ENCODE measurements around the gene TAC1. TPM values are rescaled to one million over a fixed set of nuclear protein-coding genes. Genes with fewer than 3 reads are reported as not detected.

TAC1 gene
- total and polyA plus RNA-seq, 2 of the 4 experiments (the other 2 are of a cell fraction): not detected

DNA sequence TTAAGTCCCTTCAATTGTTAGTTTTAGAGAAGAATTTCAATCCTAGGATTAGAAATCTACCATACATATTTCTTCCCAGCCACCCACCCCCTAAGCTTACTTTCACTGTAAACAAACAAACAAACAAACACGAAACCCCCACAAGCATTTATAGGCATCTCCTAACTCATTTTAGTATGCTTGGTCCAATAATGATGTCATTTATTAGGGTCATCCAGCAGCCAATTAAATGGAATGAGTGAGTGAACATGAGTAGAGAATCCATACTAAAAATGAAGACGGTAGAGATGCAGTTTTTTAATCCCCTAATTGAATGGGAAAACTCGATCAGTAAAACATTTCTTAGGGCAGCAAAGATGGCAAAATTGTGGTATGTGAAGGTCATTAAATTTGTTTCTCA, 3.2 kb downstream of the TAC1 start:
- no peaks in the 10 kb centered on the region for H3K36me3 ChIP-seq (ENCODE audit: control insufficient read depth, insufficient read depth, low read length)
- dilution Hi-C loops (cut with HindIII; ENCODE audit: low sequenced_read_pairs, unreplicated experiment) (no loop called here), in situ Hi-C loops (cut with MboI; ENCODE audit: low sequenced_read_pairs) (no loop called here), intact Hi-C loops (cut with micrococcal nuclease) (no loop called here)
- H4K91ac ChIP-seq (ENCODE audit: insufficient read depth, low read depth, low read length): no peak overlapping the region
- BruUV-seq (replicated peaks): no TSS peak
- no peak overlapping the region for H4K8ac ChIP-seq (ENCODE audit: low read depth in 2 of 2, low read length in 2 of 2)
- H3K23ac ChIP-seq (ENCODE audit: low read depth, low read length): no peak overlapping the region
- H2AFZ ChIP-seq (replicated peaks; ENCODE audit: low read length, poor library complexity): no peak overlapping the region
- ChIA-PET CTCF (no interaction called here), POLR2A (ENCODE audit: unreplicated experiment) (no interaction called here)
- no peak overlapping the region for H2BK15ac ChIP-seq (ENCODE audit: low read depth, low read length)
- H2AK5ac ChIP-seq (ENCODE audit: low read depth, low read length): no peak overlapping the region
- H3K4ac ChIP-seq (ENCODE audit: low read depth, low read length): no peak overlapping the region
- no peaks in the 10 kb centered on the region for H3K4me1 ChIP-seq (ENCODE audit: control insufficient read depth, insufficient read depth, low read length)
- H3K4me3 ChIP-seq (ENCODE audit: insufficient read depth, low read depth, low read length): no peak overlapping the region
- H2BK5ac ChIP-seq (ENCODE audit: low read depth, low read length, poor library complexity, severe bottlenecking): no peak overlapping the region
- H3K56ac ChIP-seq (ENCODE audit: extremely low read depth, insufficient read depth, low read length): no peak overlapping the region
- ATAC-seq (ENCODE audit: low read depth): no peak
- no peak overlapping the region for H3K18ac ChIP-seq (ENCODE audit: low read depth, low read length)
- H3K9ac ChIP-seq (ENCODE audit: low read depth, low read length): no peak overlapping the region
- TF ChIP-seq RCOR1 (IDR thresholded peaks at IDR 0.05; ENCODE audit: insufficient replicate concordance, low read length): no peak
- no peak for TF ChIP-seq RAD21 (IDR thresholded peaks at IDR 0.05; ENCODE audit: low read length)
- TF ChIP-seq USF2 (IDR thresholded peaks at IDR 0.05; ENCODE audit: low read depth, low read length): no peak
- TF ChIP-seq, protein P1, sequence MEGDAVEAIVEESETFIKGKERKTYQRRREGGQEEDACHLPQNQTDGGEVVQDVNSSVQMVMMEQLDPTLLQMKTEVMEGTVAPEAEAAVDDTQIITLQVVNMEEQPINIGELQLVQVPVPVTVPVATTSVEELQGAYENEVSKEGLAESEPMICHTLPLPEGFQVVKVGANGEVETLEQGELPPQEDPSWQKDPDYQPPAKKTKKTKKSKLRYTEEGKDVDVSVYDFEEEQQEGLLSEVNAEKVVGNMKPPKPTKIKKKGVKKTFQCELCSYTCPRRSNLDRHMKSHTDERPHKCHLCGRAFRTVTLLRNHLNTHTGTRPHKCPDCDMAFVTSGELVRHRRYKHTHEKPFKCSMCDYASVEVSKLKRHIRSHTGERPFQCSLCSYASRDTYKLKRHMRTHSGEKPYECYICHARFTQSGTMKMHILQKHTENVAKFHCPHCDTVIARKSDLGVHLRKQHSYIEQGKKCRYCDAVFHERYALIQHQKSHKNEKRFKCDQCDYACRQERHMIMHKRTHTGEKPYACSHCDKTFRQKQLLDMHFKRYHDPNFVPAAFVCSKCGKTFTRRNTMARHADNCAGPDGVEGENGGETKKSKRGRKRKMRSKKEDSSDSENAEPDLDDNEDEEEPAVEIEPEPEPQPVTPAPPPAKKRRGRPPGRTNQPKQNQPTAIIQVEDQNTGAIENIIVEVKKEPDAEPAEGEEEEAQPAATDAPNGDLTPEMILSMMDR (conservative IDR thresholded peaks at IDR 0.05; ENCODE audit: low read depth, low read length): no peak
- no peak for TF ChIP-seq CEBPB (IDR thresholded peaks at IDR 0.05; ENCODE audit: low read depth, low read length)
- no peak for TF ChIP-seq MAZ (IDR thresholded peaks at IDR 0.05; ENCODE audit: borderline replicate concordance, low read depth, low read length)
- TF ChIP-seq FOS (IDR thresholded peaks at IDR 0.05; ENCODE audit: low read depth, low read length): no peak
- TF ChIP-seq CHD1 (IDR thresholded peaks at IDR 0.05; ENCODE audit: low read depth, low read length): no peak
- no peak for TF ChIP-seq MAFK (IDR thresholded peaks at IDR 0.05; ENCODE audit: low read depth, low read length)
- H3K9me1 ChIP-seq (ENCODE audit: insufficient read depth, low read length): no peaks in the 10 kb centered on the region
- no peaks in the 10 kb centered on the region for H3K79me1 ChIP-seq (ENCODE audit: low read depth in 1 of 2, low read length in 2 of 2)
- H2BK20ac ChIP-seq (ENCODE audit: low read depth, low read length): no peak overlapping the region
- H3K27ac ChIP-seq (ENCODE audit: insufficient read depth, low read length): no peak overlapping the region
- no peak overlapping the region for H3K14ac ChIP-seq (replicated peaks; ENCODE audit: low read depth, low read length)
- H3K27me3 ChIP-seq (ENCODE audit: control insufficient read depth, insufficient read depth, low read length): peaks cover 18% of the 10 kb centered on the region
- no peak overlapping the region for H3K4me2 ChIP-seq (ENCODE audit: low read depth, low read length)
- peaks cover 3% of the 10 kb centered on the region; the same call in 1 of the 2 replicates for H3K9me3 ChIP-seq (ENCODE audit: control insufficient read depth, insufficient read depth, low read length)
- H2AK9ac ChIP-seq (replicated peaks; ENCODE audit: low read depth, low read length, poor library complexity): no peak overlapping the region
- no peak for DNase-seq
- H4K5ac ChIP-seq (ENCODE audit: low read depth, low read length): no peak overlapping the region
- H4K20me1 ChIP-seq (ENCODE audit: insufficient read depth, low read length): no peaks in the 10 kb centered on the region
- WGBS, 2 experiments (ENCODE audit: extremely low coverage in 2 of 2, insufficient read length in 1 of 2): no CpG with 5 or more reads among the region's 3 CpGs
- no peak overlapping the region for H2BK120ac ChIP-seq (ENCODE audit: low read depth, low read length)
